Stimulated activated CD4-positive, alpha-beta T cell treated with anti-CD3 and anti-CD28 coated beads, Interleukin-4, amount 100 ng/mL, for 48 hours (primary cell): ENCODE data around the gene NUCB1.

ENCODE experiments used
- DNase-seq, 2 donors: peaks; one replicate each; pipeline ENCODE4 v3.0.0-alpha.2; 2020; ENCODE audit warnings: low read depth in 2 of 2

The NUCB1 gene

GRCh38 chr19:48934837-48935236 is 34.7 kb downstream of the NUCB1 start:
- no peak for DNase-seq

- no peak for DNase-seq
Measured at GRCh38 chr19:48935864-48936263, 35.8 kb downstream of the NUCB1 start.

GRCh38 chr19:48938256-48938655 is 38.1 kb downstream of the NUCB1 start:
- no peak for DNase-seq

- no peak for DNase-seq
Measured at GRCh38 chr19:48940902-48941301, 40.8 kb downstream of the NUCB1 start.

GRCh38 chr19:48943081-48943480 is 43.0 kb downstream of the NUCB1 start:
- no peak for DNase-seq

GRCh38 chr19:48945415-48945814 is 45.3 kb downstream of the NUCB1 start:
- DNase-seq = no peak

GRCh38 chr19:48945817-48946216 is 45.7 kb downstream of the NUCB1 start:
- DNase-seq = no peak

- DNase-seq = no peak
Measured at GRCh38 chr19:48946463-48947257, 46.5 kb downstream of the NUCB1 start.

- no peak for DNase-seq
Measured at GRCh38 chr19:48947258-48947542, 47.1 kb downstream of the NUCB1 start.

- DNase-seq = no peak
Measured at GRCh38 chr19:48950159-48950558, 50.0 kb downstream of the NUCB1 start.

GRCh38 chr19:48950830-48951519 is 50.9 kb downstream of the NUCB1 start:
- DNase-seq = no peak

- DNase-seq = no peak
Measured at GRCh38 chr19:48953141-48953540, 53.0 kb downstream of the NUCB1 start.

GRCh38 chr19:48953990-48954594 is 54.0 kb downstream of the NUCB1 start:
- DNase-seq = no peak

- DNase-seq = peak; percentile 96
Measured at GRCh38 chr19:48954595-48955307, 54.6 kb downstream of the NUCB1 start, which contains the start of gene BAX. Gene BAX, plus strand, starts transcription at chr19:48954875. Its CDS starts 54 bp downstream, at chr19:48954929.

- DNase-seq = no peak
Measured at GRCh38 chr19:48955308-48955958, 55.3 kb downstream of the NUCB1 start.

- DNase-seq = no peak
Measured at GRCh38 chr19:48958006-48958405, 57.9 kb downstream of the NUCB1 start.

GRCh38 chr19:48959341-48960239 is 59.5 kb downstream of the NUCB1 start:
- no peak for DNase-seq

GRCh38 chr19:48961051-48961649 is 61.0 kb downstream of the NUCB1 start:
- DNase-seq = no peak

GRCh38 chr19:48961673-48962028 is 61.5 kb downstream of the NUCB1 start:
- DNase-seq = no peak
